ENCODE data around the gene PRMT7. TPM values are rescaled to one million over a fixed set of nuclear protein-coding genes. Genes with fewer than 3 reads are reported as not detected.

The PRMT7 gene
- total RNA-seq, 6 donors from 2014 or later: 26.9 to 166 (median 38.8) TPM

DNA sequence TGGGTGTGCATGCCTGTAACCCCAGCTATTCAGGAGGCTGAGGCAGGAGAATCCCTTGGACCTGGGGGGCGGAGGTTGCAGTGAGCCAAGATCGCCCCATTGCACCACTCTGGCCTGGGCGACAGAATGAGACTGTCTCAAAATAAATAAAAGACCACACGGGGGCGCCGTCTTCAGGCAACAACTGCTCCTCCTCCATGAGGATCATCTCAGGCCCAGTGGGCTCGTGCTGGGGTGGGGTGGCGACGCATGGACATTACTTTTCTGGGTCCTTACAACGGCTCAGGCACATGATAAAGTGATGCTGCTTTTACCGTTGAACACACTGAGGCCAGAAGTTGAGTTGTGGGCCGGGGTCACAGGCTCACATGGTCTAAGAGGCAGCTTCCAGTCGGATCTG is 56.2 kb downstream of the PRMT7 start:
- Histone ChIP-seq H3K4me1 (peaks cover 0 to 35% (median 20%) of the 10 kb centered on the region in 4 donors), H3K36me3 (no peaks in the 10 kb centered on the region), H3K9me3 (no peaks in the 10 kb centered on the region), H3K4me3 (no peak overlapping the region), H3K27me3 (no peaks in the 10 kb centered on the region), H3K27ac (no peak overlapping the region)
- DNase-seq: peak in 1 of 2 donors; percentile 40
- peak in 4 of 6 experiments; percentile 14 to 27 (median 22) for TF ChIP-seq CTCF (IDR thresholded peaks at IDR 0.05)
- TF ChIP-seq POLR2A (IDR thresholded peaks at IDR 0.05): no peak
- ATAC-seq (ENCODE audit: low FRiP score in 2 of 2): peak in 1 of 2 donors; percentile 34
- WGBS, 2 donors: 48 to 50% methylated on average over 11 to 13 of the region's 13 CpGs

DNA sequence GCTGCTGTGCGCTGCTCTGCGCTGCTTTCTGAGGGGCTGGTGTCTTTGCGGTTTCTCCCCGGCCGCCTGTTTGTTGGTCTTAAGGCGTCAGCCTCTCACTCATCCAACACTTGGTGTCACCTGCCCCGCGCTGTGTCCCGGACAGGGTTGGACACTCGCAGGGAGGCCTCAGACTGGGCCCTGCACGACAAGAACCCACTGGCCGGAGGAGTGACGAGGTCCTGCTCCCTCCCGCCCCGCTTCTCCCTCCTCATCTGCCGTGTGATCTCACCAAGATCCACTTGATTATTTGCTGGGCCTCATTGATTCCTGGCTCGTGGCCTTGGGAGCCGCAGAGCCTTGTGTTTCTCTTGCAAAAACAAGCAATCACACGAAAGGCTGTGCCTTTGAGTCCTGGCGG is 56.6 kb downstream of the PRMT7 start:
- DNase-seq: no peak
- no peaks in the 10 kb centered on the region for H3K27me3 ChIP-seq
- no peak for ATAC-seq (ENCODE audit: low FRiP score in 2 of 2)

GRCh38 chr16:68367891-68368290 is 57.1 kb downstream of the PRMT7 start:
- Histone ChIP-seq H3K4me3 (no peak overlapping the region), H3K36me3 (no peaks in the 10 kb centered on the region), H3K4me1 (peaks cover 0 to 33% (median 19%) of the 10 kb centered on the region in 4 donors), H3K9me3 (no peaks in the 10 kb centered on the region), H3K27ac (no peak overlapping the region), H3K27me3 (no peaks in the 10 kb centered on the region)
- ATAC-seq (ENCODE audit: low FRiP score in 2 of 2) (no peak), DNase-seq (no peak)
- TF ChIP-seq POLR2AphosphoS5 (IDR thresholded peaks at IDR 0.05): no peak
- 76 to 84% methylated on average over 9 to 10 of the region's 14 CpGs for WGBS, 2 donors

More for the DNA sequence above, 56.6 kb downstream of the PRMT7 start:
- H3K4me1 ChIP-seq: peaks cover 0 to 35% (median 20%) of the 10 kb centered on the region in 4 donors
- no peaks in the 10 kb centered on the region for H3K36me3 ChIP-seq
- H3K4me3 ChIP-seq: no peak overlapping the region
- WGBS, 2 donors: 74 to 79% methylated on average over 20 of the region's 20 CpGs
- no peak overlapping the region for H3K27ac ChIP-seq
- TF ChIP-seq POLR2A (IDR thresholded peaks at IDR 0.05): no peak
- no peak for TF ChIP-seq CTCF (IDR thresholded peaks at IDR 0.05)
- no peak for TF ChIP-seq POLR2AphosphoS5 (IDR thresholded peaks at IDR 0.05)
- TF ChIP-seq EP300 (IDR thresholded peaks at IDR 0.05): no peak
- no peaks in the 10 kb centered on the region for H3K9me3 ChIP-seq

GRCh38 chr16:68368301-68368888 is 57.6 kb downstream of the PRMT7 start:
- peak in 1 of 2 donors; percentile 50 for DNase-seq
- Histone ChIP-seq H3K27me3 (no peaks in the 10 kb centered on the region), H3K4me3 (no peak overlapping the region), H3K27ac (no peak overlapping the region), H3K36me3 (no peaks in the 10 kb centered on the region), H3K4me1 (peaks cover 0 to 28% (median 14%) of the 10 kb centered on the region in 4 donors), H3K9me3 (no peaks in the 10 kb centered on the region)
- no peak for TF ChIP-seq EP300 (IDR thresholded peaks at IDR 0.05)
- TF ChIP-seq CTCF (IDR thresholded peaks at IDR 0.05): no peak
- no peak for TF ChIP-seq POLR2A (IDR thresholded peaks at IDR 0.05)
- TF ChIP-seq POLR2AphosphoS5 (IDR thresholded peaks at IDR 0.05): no peak
- 76 to 85% methylated on average over 12 of the region's 12 CpGs for WGBS, 2 donors
- ATAC-seq (ENCODE audit: low FRiP score in 2 of 2): no peak

- Histone ChIP-seq H3K4me1 (peaks cover 0 to 20% (median 6%) of the 10 kb centered on the region in 4 donors), H3K9me3 (no peaks in the 10 kb centered on the region), H3K27ac (no peak overlapping the region), H3K27me3 (no peaks in the 10 kb centered on the region), H3K4me3 (no peak overlapping the region), H3K36me3 (no peaks in the 10 kb centered on the region)
- ATAC-seq (ENCODE audit: low FRiP score in 2 of 2) (no peak), DNase-seq (peak in 1 of 2 donors; percentile 31)
- no peak for TF ChIP-seq EP300 (IDR thresholded peaks at IDR 0.05)
- TF ChIP-seq POLR2AphosphoS5 (IDR thresholded peaks at IDR 0.05): no peak
- no peak for TF ChIP-seq CTCF (IDR thresholded peaks at IDR 0.05)
- TF ChIP-seq POLR2A (IDR thresholded peaks at IDR 0.05): no peak
- WGBS, 2 donors: 73 to 80% methylated on average over 4 of the region's 4 CpGs
These were observed 58.3 kb downstream of the PRMT7 start for GRCh38 chr16:68369168-68369567.

Data from upper lobe of left lung (tissue), 6 donors.